ENCODE measurements around the gene NIPBL. TPM values are rescaled to one million over a fixed set of nuclear protein-coding genes. Genes with fewer than 3 reads are reported as not detected.
"Not testable (repeated sequence)": the region's sequence is repeated elsewhere in the genome, so short reads cannot be mapped to it uniquely, and the experiment has no call there.

Gene NIPBL
- total RNA-seq, 2 experiments from 2014 or later, result 41.1 to 43.4 TPM

DNA sequence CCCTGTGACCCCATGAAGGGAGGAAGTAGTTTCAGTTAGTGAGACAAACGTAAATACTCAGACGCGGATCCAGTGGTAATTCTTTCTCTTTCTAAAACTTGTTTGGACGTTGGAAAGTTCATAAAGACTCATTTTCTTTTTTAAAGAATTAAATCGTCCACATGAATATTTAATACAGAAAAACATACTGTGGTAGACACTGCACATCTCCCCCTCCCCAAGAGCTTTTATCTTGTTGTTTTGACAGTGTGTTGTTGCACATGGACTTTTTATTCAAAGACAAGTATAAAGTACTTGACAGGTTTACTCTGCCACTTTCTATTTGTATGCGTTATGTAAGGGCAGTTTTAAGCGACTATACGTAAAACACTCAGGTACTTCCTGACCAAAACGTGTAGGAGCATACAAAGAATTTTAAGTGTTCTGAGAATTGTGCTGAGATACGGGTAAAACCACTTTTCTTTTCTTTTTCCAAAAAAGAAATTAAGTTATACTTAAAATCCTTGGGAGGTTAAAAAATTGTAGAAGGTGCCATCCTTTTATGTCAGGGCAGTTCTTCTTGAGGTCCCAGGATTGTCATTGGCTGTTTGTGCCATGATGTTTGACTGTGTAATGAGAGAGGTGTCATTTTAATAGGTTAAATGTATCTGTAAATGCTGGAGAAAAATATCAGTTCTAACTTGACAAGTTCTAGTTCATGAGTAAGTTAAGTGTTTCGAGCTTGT is 1.3 kb downstream of the NIPBL start:
- POLR2A ChIA-PET, result interaction anchor here (0.6 kb wide), 1 partner anchor 16 kb away, joined by 3 read pairs; no protein-coding TSS in a partner anchor
- CTCF ChIA-PET, result interaction anchor here (1.4 kb wide), 2 partner anchors 65 to 139 kb away, joined by 3 to 4 read pairs; no protein-coding TSS in a partner anchor

- POLR2A ChIA-PET, result no interaction called here
- CTCF ChIA-PET, result interaction anchor here (1.4 kb wide), 1 partner anchor 139 kb away, joined by 3 read pairs; no protein-coding TSS in a partner anchor
Measured at GRCh38 chr5:36878392-36879082, 2.0 kb downstream of the NIPBL start.

GRCh38 chr5:36879274-36880033 is 2.9 kb downstream of the NIPBL start:
- CTCF ChIA-PET, result interaction anchor here (0.6 kb wide), 1 partner anchor 34 kb away, joined by 3 read pairs; no protein-coding TSS in a partner anchor
- POLR2A ChIA-PET, result no interaction called here

DNA sequence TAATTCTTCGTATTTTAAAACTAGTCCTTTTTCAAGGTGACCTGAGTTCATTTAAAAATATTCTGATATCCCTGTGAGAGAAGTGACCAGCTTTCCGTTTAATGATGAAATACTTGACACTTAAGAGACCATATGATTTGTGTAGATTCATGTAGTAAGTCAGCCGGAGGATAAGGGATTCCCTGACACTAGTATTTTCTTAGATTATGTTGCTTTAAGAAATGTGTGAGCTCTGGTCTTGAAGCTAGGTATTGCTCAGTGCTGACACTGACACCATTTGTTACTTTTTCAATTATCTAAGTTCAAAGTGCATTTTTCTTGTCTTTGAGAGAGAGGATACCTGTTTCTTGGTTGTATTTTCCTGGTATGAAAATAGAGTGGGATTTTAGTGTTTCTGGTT is 4.2 kb downstream of the NIPBL start:
- ChIA-PET POLR2A (no interaction called here), CTCF (no interaction called here)

DNA sequence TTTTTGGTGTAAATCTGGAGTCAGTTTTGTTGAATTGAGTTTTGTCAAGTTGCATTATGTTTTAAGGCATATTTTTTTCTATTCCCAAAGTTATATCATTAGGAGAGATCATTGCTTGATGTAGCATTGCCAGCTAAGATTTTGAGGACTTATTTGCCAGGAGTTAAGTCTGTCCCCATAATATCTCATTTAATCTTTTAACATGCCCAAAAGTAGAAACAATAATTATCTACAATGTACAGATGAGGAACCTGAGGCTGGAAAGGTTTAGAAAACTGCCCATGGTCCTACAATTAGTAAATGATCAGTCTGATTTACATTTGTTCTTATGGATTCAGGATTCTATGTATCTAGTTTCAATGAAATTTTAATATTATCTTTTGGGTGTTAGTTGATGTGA is 4.7 kb downstream of the NIPBL start:
- POLR2A ChIA-PET, result no interaction called here
- CTCF ChIA-PET, result no interaction called here

GRCh38 chr5:36881807-36882206 is 5.2 kb downstream of the NIPBL start:
- ChIA-PET CTCF (no interaction called here), POLR2A (no interaction called here)

DNA sequence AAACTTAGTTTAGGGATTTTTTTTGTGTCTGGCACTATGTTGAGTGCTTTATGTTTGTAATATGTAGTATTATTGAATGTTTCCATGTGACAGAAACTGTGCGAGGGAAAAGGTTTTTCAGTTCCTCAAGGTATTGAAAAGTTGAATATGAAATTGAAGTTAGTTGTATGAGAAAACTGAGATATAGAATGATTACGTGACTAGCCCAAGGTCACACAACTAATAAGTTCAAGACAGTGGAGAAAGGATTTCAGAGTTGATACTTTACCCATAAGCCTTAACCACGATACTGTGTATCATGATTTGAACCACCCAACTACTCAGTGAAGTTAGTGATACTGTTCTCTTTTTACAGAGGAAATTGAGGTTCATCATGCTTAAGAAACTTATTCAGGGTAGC is 5.7 kb downstream of the NIPBL start:
- POLR2A ChIA-PET, result no interaction called here
- CTCF ChIA-PET, result no interaction called here

- CTCF ChIA-PET, result no interaction called here
Measured at GRCh38 chr5:36883894-36884462, 7.4 kb downstream of the NIPBL start.

DNA sequence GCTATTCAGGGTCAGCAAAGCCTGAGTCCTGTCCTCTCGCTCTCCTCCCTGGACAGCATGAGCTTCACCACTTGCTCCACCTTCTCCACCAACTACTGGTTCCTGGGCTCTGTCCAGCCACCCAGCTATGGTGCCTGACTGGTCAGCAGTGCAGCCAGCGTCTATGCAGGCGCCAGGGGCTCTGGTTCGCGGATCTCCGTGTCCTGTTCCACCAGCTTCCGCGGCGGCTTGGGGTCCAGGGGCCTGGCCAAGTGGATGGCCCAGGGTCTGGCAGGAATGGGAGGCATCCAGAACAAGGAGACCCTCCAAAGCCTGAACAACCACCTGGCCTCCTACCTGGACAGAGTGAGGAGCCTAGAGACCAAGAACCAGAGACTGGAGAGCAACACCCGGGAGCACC is 8.6 kb downstream of the NIPBL start:
- POLR2A ChIA-PET, result no interaction called here
- CTCF ChIA-PET, result no interaction called here

More at GRCh38 chr5:36883894-36884462, 7.4 kb downstream of the NIPBL start:
- POLR2A ChIA-PET, result no interaction called here

- ChIA-PET CTCF (no interaction called here), POLR2A (no interaction called here)
Measured at GRCh38 chr5:36885566-36886485, 9.3 kb downstream of the NIPBL start.

- POLR2A ChIA-PET, result no interaction called here
- CTCF ChIA-PET, result no interaction called here
Measured at GRCh38 chr5:36886791-36887190, 10.2 kb downstream of the NIPBL start.

- POLR2A ChIA-PET, result no interaction called here
- CTCF ChIA-PET, result no interaction called here
Measured at GRCh38 chr5:36887532-36887931, 11.0 kb downstream of the NIPBL start.

DNA sequence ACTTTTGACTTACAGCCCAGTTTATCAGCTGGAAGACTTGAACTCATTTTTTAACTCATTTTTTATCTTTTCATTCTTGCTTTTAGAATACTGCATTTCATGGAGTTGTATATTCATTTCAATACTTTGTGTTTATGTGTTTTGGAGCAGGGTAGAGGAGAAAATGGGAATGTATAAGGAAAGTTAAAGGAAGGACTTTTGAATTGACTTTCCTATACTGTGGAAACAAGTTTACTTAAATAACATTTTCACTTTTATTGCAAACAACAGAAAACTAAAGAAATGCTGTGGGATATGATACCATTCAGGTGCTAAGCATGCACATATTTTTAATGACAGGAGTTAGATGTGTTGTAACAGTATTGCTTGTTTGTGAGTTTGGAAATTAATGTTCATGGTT is 11.7 kb downstream of the NIPBL start:
- POLR2A ChIA-PET, result no interaction called here
- CTCF ChIA-PET, result no interaction called here

DNA sequence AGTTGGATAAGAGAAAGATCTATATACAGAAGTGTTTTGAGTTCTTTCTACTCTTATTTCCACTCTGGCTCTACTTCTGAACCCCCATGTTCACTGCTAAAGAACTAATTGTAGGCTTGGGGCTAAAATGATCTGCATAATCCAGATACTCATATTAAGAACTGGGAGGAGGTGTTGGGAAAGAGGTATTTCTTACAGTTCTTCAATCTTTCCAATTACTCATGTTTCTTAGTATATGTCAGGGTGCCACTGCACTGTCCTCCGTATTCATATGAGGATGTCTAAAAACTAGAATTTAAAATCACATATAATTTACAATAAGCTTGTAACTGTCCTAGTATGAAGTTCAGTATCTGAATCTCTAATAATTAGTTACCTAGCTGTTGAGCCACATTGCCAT is 12.7 kb downstream of the NIPBL start:
- CTCF ChIA-PET, result no interaction called here
- POLR2A ChIA-PET, result interaction anchor here (0.6 to 0.8 kb wide), 2 partner anchors 13 to 489 kb away, joined by 3 read pairs; partner anchors contain the start of gene NIPBL

- ChIA-PET POLR2A (no interaction called here), CTCF (no interaction called here)
Measured at GRCh38 chr5:36891266-36891665, 14.7 kb downstream of the NIPBL start.

DNA sequence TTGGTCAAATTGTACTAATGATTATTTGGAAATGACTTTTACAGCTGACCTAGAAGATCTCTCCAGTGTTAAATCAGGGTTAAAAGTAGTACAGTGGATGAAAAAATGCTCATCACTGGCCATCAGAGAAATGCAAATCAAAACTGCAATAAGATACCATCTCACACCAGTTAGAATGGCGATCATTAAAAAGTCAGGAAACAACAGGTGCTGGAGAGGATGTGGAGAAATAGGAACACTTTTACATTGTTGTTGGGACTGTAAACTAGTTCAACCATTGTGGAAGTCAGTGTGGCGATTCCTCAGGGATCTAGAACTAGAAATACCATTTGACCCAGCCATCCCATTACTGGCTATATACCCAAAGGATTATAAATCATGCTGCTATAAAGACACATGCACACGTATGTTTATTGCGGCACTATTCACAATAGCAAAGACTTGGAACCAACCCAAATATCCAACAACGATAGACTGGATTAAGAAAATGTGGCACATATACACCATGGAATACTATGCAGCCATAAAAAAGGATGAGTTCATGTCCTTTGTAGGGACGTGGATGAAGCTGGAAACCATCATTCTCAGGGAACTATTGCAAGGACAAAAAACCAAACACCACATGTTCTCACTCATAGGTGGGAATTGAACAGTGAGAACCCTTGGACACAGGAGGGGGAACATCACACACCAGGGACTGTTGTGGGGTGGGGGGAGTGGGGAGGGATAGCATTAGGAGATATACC is 15.7 kb downstream of the NIPBL start:
- CTCF ChIA-PET, POLR2A ChIA-PET: not testable (repeated sequence)

GRCh38 chr5:36894954-36895353 is 18.4 kb downstream of the NIPBL start:
- ChIA-PET CTCF (interaction anchor here (1.1 kb wide), 1 partner anchor 19 kb away, joined by 3 read pairs; the partner anchor contains the start of gene NIPBL), POLR2A (no interaction called here)

DNA sequence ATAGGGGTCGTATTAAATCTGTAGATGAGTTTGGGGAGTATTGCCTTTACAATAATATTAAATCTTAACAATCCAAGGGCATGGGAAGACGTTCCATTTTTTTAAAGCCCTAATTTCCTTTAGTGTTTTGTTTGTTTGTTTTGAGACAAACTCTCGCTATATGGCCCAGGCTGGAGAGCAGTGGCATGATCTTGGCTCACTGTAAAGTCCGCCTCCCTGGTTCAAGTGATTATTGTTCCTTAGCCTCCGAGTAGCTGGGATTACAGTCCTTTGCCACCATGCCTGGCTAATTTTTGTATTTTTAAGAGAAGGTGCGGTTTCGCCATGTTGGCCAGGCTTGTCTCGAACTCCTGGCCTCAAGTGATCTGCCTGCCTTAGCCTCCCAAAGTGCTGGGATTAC is 19.9 kb downstream of the NIPBL start:
- ChIA-PET CTCF (no interaction called here), POLR2A (no interaction called here)

- ChIA-PET POLR2A (no interaction called here), CTCF (no interaction called here)
Measured at GRCh38 chr5:36897616-36898015, 21.0 kb downstream of the NIPBL start.
